Mesenchymal stem cell (in vitro differentiated cells and primary cell): ENCODE data around the gene LIX1L.

Experiments
- DNase-seq: peaks from one replicate; pipeline ENCODE4 v3.0.0-alpha.2; 2013
- H2AFZ ChIP-seq: one replicate; pipeline ENCODE4 v1.6.1; 2013; ENCODE audit warnings: low read depth, mild to moderate bottlenecking, control low read depth, inconsistent platforms, low read length, moderate library complexity
- H2AK5ac ChIP-seq: 2 replicates; pipeline ENCODE4 v1.6.1; 2013; ENCODE audit warnings: low read length, moderate library complexity, mild to moderate bottlenecking, inconsistent platforms; ENCODE audit not compliant: severe bottlenecking
- H2BK120ac ChIP-seq: one replicate; pipeline ENCODE4 v1.6.1; 2013; ENCODE audit warnings: low read depth, mild to moderate bottlenecking, inconsistent platforms, low read length, moderate library complexity
- H2BK12ac ChIP-seq, 2 experiments: one replicate each; pipeline ENCODE4 v1.6.1; 2013; ENCODE audit warnings: inconsistent platforms in 2 of 2, low read length in 2 of 2, mild to moderate bottlenecking in 2 of 2, moderate library complexity in 2 of 2, control low read depth in 1 of 2
- H2BK15ac ChIP-seq: one replicate; pipeline ENCODE4 v1.6.1; 2013; ENCODE audit warnings: mild to moderate bottlenecking, low read depth, inconsistent platforms; ENCODE audit not compliant: poor library complexity, severe bottlenecking
- H2BK5ac ChIP-seq: 2 replicates; pipeline ENCODE4 v1.6.1; 2013; ENCODE audit warnings: low read depth, mild to moderate bottlenecking, low read length, control low read depth, inconsistent platforms; ENCODE audit not compliant: poor library complexity, severe bottlenecking
- H3K14ac ChIP-seq, 2 experiments: one replicate each; pipeline ENCODE4 v1.6.1; 2013; ENCODE audit warnings: inconsistent platforms in 2 of 2, low read length in 2 of 2, control low read depth in 1 of 2, mild to moderate bottlenecking in 1 of 2, moderate library complexity in 1 of 2
- H3K18ac ChIP-seq, 2 experiments: one replicate each; pipeline ENCODE4 v1.6.1; 2013; ENCODE audit warnings: inconsistent platforms in 2 of 2, low read length in 2 of 2, control low read depth in 1 of 2, low read depth in 1 of 2, mild to moderate bottlenecking in 1 of 2
- H3K23ac ChIP-seq, 2 experiments: one replicate each; pipeline ENCODE4 v1.6.1; 2013; ENCODE audit warnings: inconsistent platforms in 2 of 2, low read length in 2 of 2, mild to moderate bottlenecking in 2 of 2, moderate library complexity in 2 of 2, control low read depth in 1 of 2
- H3K27ac ChIP-seq: 2 replicates; pipeline ENCODE4 v1.5.1; 2013; ENCODE audit warnings: mild to moderate bottlenecking, moderate library complexity, low read length, control low read depth, inconsistent platforms; ENCODE audit not compliant: poor library complexity, severe bottlenecking
- H3K27me3 ChIP-seq, 2 experiments: 2 replicates each; pipeline versions ENCODE4 v1.6.1 to v1.7.0; 2013; ENCODE audit warnings: low read length in 2 of 2, mild to moderate bottlenecking in 2 of 2, moderate library complexity in 2 of 2, control low read depth in 1 of 2, inconsistent platforms in 1 of 2; ENCODE audit not compliant: control insufficient read depth in 1 of 2, insufficient read depth in 1 of 2
- H3K36me3 ChIP-seq, 2 experiments: 2 replicates each; pipeline versions ENCODE4 v1.6.1 to v1.7.0; 2013; ENCODE audit warnings: low read length in 2 of 2, control low read depth in 1 of 2, inconsistent platforms in 1 of 2, low read depth in 1 of 2, mild to moderate bottlenecking in 1 of 2; ENCODE audit not compliant: insufficient read depth in 2 of 2, control insufficient read depth in 1 of 2
- H3K4ac ChIP-seq, 2 experiments: one replicate each; pipeline ENCODE4 v1.6.1; 2013; ENCODE audit warnings: inconsistent platforms in 2 of 2, low read length in 2 of 2, mild to moderate bottlenecking in 2 of 2, moderate library complexity in 2 of 2, control low read depth in 1 of 2, low read depth in 1 of 2
- H3K4me1 ChIP-seq: 2 replicates; pipeline ENCODE4 v1.6.1; 2013; ENCODE audit warnings: low read depth, low read length, control low read depth; ENCODE audit not compliant: control insufficient read depth, insufficient read depth
- H3K4me2 ChIP-seq: 2 replicates; pipeline ENCODE4 v1.6.1; 2013; ENCODE audit warnings: low read length, mild to moderate bottlenecking, inconsistent platforms; ENCODE audit not compliant: poor library complexity, severe bottlenecking
- H3K4me3 ChIP-seq, 2 experiments: 2 replicates each; pipeline versions ENCODE4 v1.5.1 to v1.7.0; 2013; ENCODE audit warnings: low read length in 2 of 2, mild to moderate bottlenecking in 2 of 2, control low read depth in 1 of 2, low read depth in 1 of 2; ENCODE audit not compliant: insufficient read depth in 1 of 2
- H3K79me1 ChIP-seq: replicated peaks from 2 replicates; pipeline ENCODE4 v1.6.1; 2013; ENCODE audit warnings: mild to moderate bottlenecking, control low read depth, low read length, inconsistent platforms; ENCODE audit not compliant: poor library complexity, severe bottlenecking
- H3K9ac ChIP-seq: 2 replicates; pipeline ENCODE4 v1.7.0; 2013; ENCODE audit warnings: mild to moderate bottlenecking, low read length, moderate library complexity
- H3K9me3 ChIP-seq: 2 replicates; pipeline ENCODE4 v1.7.0; 2013; ENCODE audit warnings: mild to moderate bottlenecking, low read length; ENCODE audit not compliant: control insufficient read depth
- H4K8ac ChIP-seq: one replicate; pipeline ENCODE4 v1.6.1; 2013; ENCODE audit warnings: inconsistent platforms, mild to moderate bottlenecking, low read length, moderate library complexity
- H4K91ac ChIP-seq: one replicate; pipeline ENCODE4 v1.6.1; 2013; ENCODE audit warnings: mild to moderate bottlenecking, low read length, inconsistent platforms
- WGBS: methylation state at CpG from one replicate; pipeline ENCODE4 v1.1.7; 2013; ENCODE audit warnings: mixed read lengths; 5-methylcytosine and 5-hydroxymethylcytosine counted together

The LIX1L gene

GRCh38 chr1:145985129-145985501, 27.3 kb upstream of the LIX1L start:
- no peak overlapping the region for H3K23ac ChIP-seq
- peaks cover 1% of the 10 kb centered on the region for H3K4me1 ChIP-seq
- no peak overlapping the region for H3K27ac ChIP-seq
- peak overlapping the region; percentile 88 to 89 for H3K18ac ChIP-seq
- no peak overlapping the region for H3K4me2 ChIP-seq
- no peak overlapping the region for H2AFZ ChIP-seq
- H3K4ac ChIP-seq = peak overlapping the region; percentile 14 to 75
- no peak for DNase-seq
- H2BK15ac ChIP-seq = no peak overlapping the region
- H2BK5ac ChIP-seq = no peak overlapping the region
- no peaks in the 10 kb centered on the region for H3K9me3 ChIP-seq
- no peaks in the 10 kb centered on the region for H3K79me1 ChIP-seq
- H2BK120ac ChIP-seq = peak overlapping the region; percentile 64
- H3K27me3 ChIP-seq = no peaks in the 10 kb centered on the region
- H4K8ac ChIP-seq = peak overlapping the region; percentile 76
- H2AK5ac ChIP-seq = no peak overlapping the region
- H3K14ac ChIP-seq = no peak overlapping the region
- H2BK12ac ChIP-seq = peak overlapping the region in 1 of 2 experiments; percentile 91
- H3K36me3 ChIP-seq = no peaks in the 10 kb centered on the region
- H3K4me3 ChIP-seq = no peak overlapping the region
- WGBS = 50% methylated on average over 1 of the region's 2 CpGs
- peak overlapping the region; percentile 4 for H3K9ac ChIP-seq
- H4K91ac ChIP-seq = peak overlapping the region; percentile 70

GRCh38 chr1:145983960-145984830, 26.4 kb upstream of the LIX1L start:
- H3K4me3 ChIP-seq = no peak overlapping the region
- no peak for DNase-seq
- no peaks in the 10 kb centered on the region for H3K79me1 ChIP-seq
- H3K36me3 ChIP-seq = no peaks in the 10 kb centered on the region
- peak overlapping the region in 1 of 2 experiments; percentile 34 for H3K18ac ChIP-seq
- H3K9me3 ChIP-seq = no peaks in the 10 kb centered on the region
- no peak overlapping the region for H3K4me2 ChIP-seq
- peak overlapping the region in 1 of 2 experiments; percentile 91 for H2BK12ac ChIP-seq
- H2AFZ ChIP-seq = no peak overlapping the region
- H3K23ac ChIP-seq = no peak overlapping the region
- H2BK120ac ChIP-seq = peak overlapping the region; percentile 29
- peaks cover 3% of the 10 kb centered on the region for H3K4me1 ChIP-seq
- H3K9ac ChIP-seq = peak overlapping the region; percentile 9
- no peak overlapping the region for H4K91ac ChIP-seq
- peak overlapping the region; percentile 30 for H2BK15ac ChIP-seq
- H2AK5ac ChIP-seq = no peak overlapping the region
- no peak overlapping the region for H3K14ac ChIP-seq
- H2BK5ac ChIP-seq = no peak overlapping the region
- no peak overlapping the region for H4K8ac ChIP-seq
- H3K4ac ChIP-seq = peak overlapping the region in 1 of 2 experiments; percentile 68
- 95% methylated on average over 9 of the region's 12 CpGs for WGBS
- no peaks in the 10 kb centered on the region for H3K27me3 ChIP-seq
- no peak overlapping the region for H3K27ac ChIP-seq

DNA sequence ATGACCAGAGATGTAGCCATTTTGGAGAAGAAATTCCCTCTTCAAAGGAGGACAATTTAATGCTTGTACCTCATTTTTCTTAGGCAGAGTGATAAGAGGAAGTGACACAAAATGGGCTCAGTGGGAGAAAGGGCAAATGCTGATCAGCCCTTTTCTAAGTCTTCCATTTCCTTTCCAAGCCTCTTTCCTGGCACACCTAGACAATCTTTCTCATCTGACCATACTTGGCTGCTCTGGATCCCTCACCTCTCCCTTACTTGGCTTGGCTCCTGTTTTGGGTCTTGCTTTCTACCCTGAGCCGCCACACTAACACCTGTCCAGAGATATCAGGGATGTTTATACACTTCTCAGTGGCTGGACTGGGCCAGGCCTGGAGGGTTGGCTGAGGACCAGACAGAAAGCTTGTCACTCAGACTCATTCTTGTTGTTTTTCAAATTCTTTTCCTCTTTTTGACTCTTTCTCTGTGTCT, 25.4 kb upstream of the LIX1L start:
- peak overlapping the region; percentile 9 for H3K9ac ChIP-seq
- H2AK5ac ChIP-seq = peak overlapping the region; percentile 53
- no peak for DNase-seq
- H3K23ac ChIP-seq = no peak overlapping the region
- no peaks in the 10 kb centered on the region for H3K27me3 ChIP-seq
- H3K4ac ChIP-seq = peak overlapping the region in 1 of 2 experiments; percentile 82
- no peak overlapping the region for H2BK5ac ChIP-seq
- H3K14ac ChIP-seq = no peak overlapping the region
- H3K4me1 ChIP-seq = peaks cover 7% of the 10 kb centered on the region
- H3K4me2 ChIP-seq = no peak overlapping the region
- H2BK120ac ChIP-seq = no peak overlapping the region
- no peaks in the 10 kb centered on the region for H3K9me3 ChIP-seq
- no peak overlapping the region for H2AFZ ChIP-seq
- H2BK15ac ChIP-seq = peak overlapping the region; percentile 5
- H2BK12ac ChIP-seq = peak overlapping the region in 1 of 2 experiments; percentile 83
- no peak overlapping the region for H3K4me3 ChIP-seq
- H4K8ac ChIP-seq = no peak overlapping the region
- no peaks in the 10 kb centered on the region for H3K79me1 ChIP-seq
- peak overlapping the region in 1 of 2 experiments; percentile 41 for H3K18ac ChIP-seq
- H4K91ac ChIP-seq = no peak overlapping the region
- no peak overlapping the region for H3K27ac ChIP-seq
- peaks cover 0 to 3% of the 10 kb centered on the region in 2 experiments for H3K36me3 ChIP-seq
- 100% methylated on average over 1 of the region's 1 CpG for WGBS

GRCh38 chr1:145982010-145982723, 24.4 kb upstream of the LIX1L start:
- Histone ChIP-seq H2AK5ac (peak overlapping the region; percentile 9), H3K4ac (no peak overlapping the region), H3K4me2 (no peak overlapping the region), H3K27me3 (no peaks in the 10 kb centered on the region), H3K27ac (no peak overlapping the region), H2BK12ac (peak overlapping the region; percentile 7 to 79), H2BK15ac (no peak overlapping the region), H2AFZ (no peak overlapping the region), H3K9me3 (no peaks in the 10 kb centered on the region), H2BK5ac (no peak overlapping the region), H3K36me3 (peaks cover 0 to 5% of the 10 kb centered on the region in 2 experiments), H3K79me1 (peaks cover 2% of the 10 kb centered on the region), H2BK120ac (no peak overlapping the region), H4K91ac (no peak overlapping the region), H3K18ac (no peak overlapping the region), H3K14ac (no peak overlapping the region), H3K4me1 (peaks cover 8% of the 10 kb centered on the region), H4K8ac (no peak overlapping the region), H3K9ac (no peak overlapping the region), H3K4me3 (no peak overlapping the region), H3K23ac (no peak overlapping the region)
- DNase-seq = no peak
- WGBS = 95% methylated on average over 6 of the region's 6 CpGs
